Aorta (tissue), 5 donors: ENCODE measurements around the gene RMC1. TPM values are rescaled to one million over a fixed set of nuclear protein-coding genes. Genes with fewer than 3 reads are reported as not detected.
"Not testable (repeated sequence)": the region's sequence is repeated elsewhere in the genome, so short reads cannot be mapped to it uniquely, and the experiment has no call there.

Source experiments
- ATAC-seq: fragments of 200-7000 bp; cut with Tn5 transposase; one replicate; pipeline ENCODE4 v1.9.1; 2022; ENCODE audit warnings: moderate library complexity; ENCODE audit not compliant: low FRiP score
- DNase-seq, 2 donors: peaks; one replicate each; pipeline ENCODE4 v3.0.0-alpha.2; 2020
- H3K27ac ChIP-seq, 2 donors: one replicate each; pipeline ENCODE4 v1.5.1; 2013; ENCODE audit warnings: low read length in 2 of 2, mild to moderate bottlenecking in 2 of 2, moderate library complexity in 2 of 2, control low read depth in 1 of 2, inconsistent platforms in 1 of 2, low read depth in 1 of 2
- H3K27me3 ChIP-seq, 2 donors: one replicate each; pipeline ENCODE4 v1.6.1; 2013; ENCODE audit warnings: control low read depth in 1 of 2, low read length in 1 of 2, mild to moderate bottlenecking in 1 of 2, moderate library complexity in 1 of 2; ENCODE audit not compliant: insufficient read depth in 2 of 2, control insufficient read depth in 1 of 2
- H3K36me3 ChIP-seq, 2 donors: one replicate each; pipeline ENCODE4 v1.6.1; 2013; ENCODE audit warnings: control low read depth in 1 of 2, low read length in 1 of 2, mild to moderate bottlenecking in 1 of 2; ENCODE audit not compliant: insufficient read depth in 2 of 2, control insufficient read depth in 1 of 2
- H3K4me1 ChIP-seq, 2 donors: one replicate each; pipeline ENCODE4 v1.6.1; 2013; ENCODE audit warnings: low read length in 2 of 2, control low read depth in 1 of 2, mild to moderate bottlenecking in 1 of 2, moderate library complexity in 1 of 2; ENCODE audit not compliant: insufficient read depth in 2 of 2, control insufficient read depth in 1 of 2
- H3K4me3 ChIP-seq, 2 donors: one replicate each; pipeline ENCODE4 v1.5.1; 2013; ENCODE audit warnings: low read length in 2 of 2, control low read depth in 1 of 2, mild to moderate bottlenecking in 1 of 2
- H3K9me3 ChIP-seq: one replicate; pipeline ENCODE4 v1.6.1; 2013; ENCODE audit warnings: mild to moderate bottlenecking, low read length; ENCODE audit not compliant: control insufficient read depth
- WGBS, 2 donors: extraction: QIAGEN DNeasy Blood & Tissue Kit; methylation state at CpG; one replicate each; pipeline ENCODE4 v1.1.7; 2013; 5-methylcytosine and 5-hydroxymethylcytosine counted together
- intact Hi-C, 2 donors: fragments of 100-400 bp; cut with DNase I; formaldehyde crosslinking; loops; one replicate each; pipeline versions ENCODE4 v1.14.2 to v1.15.0; 2022
- polyA plus RNA-seq, 2 donors: library from polyadenylated mRNA; stranded (reverse); fragments of 200-250 nt; gene quantifications; one replicate each; pipeline ENCODE4 v1.2.3, GENCODE V29; 2013
- total RNA-seq, 2 donors: library from RNA; stranded (reverse); fragmentation: NEBNext Ultra II Directional; extraction: Animal tissue kit (Norgen Biotek cat#: 25700); gene quantifications; one replicate each; pipeline ENCODE4 v1.2.1, GENCODE V29; 2021
- donor health status: healthy with polysubstance abuse.
- donor health status: Bipolar disorder and iron deficiency.
- donor health status: DM: no; HTN: no; CAD: no.
- donor health status: DM: no; HTN: no; CAD: no.
- donor health status: DM: yes; HTN: yes; CAD: no.

RMC1 gene
- total and polyA plus RNA-seq, 4 donors = 20.2 to 42.1 (median 28.2) TPM

- ATAC-seq = no peak
- H3K4me1 ChIP-seq = no peaks in the 10 kb centered on the region
- H3K27ac ChIP-seq = no peak overlapping the region
- H3K9me3 ChIP-seq = no peaks in the 10 kb centered on the region
- intact Hi-C loops = no loop called here
- DNase-seq = no peak
- H3K4me3 ChIP-seq = no peak overlapping the region
- H3K36me3 ChIP-seq = peaks cover 3 to 10% of the 10 kb centered on the region in 2 donors
- 93 to 96% methylated on average over 7 of the region's 7 CpGs for WGBS, 2 donors
- H3K27me3 ChIP-seq = no peaks in the 10 kb centered on the region
Observed at GRCh38 chr18:23575309-23575651, 72.0 kb downstream of the RMC1 start.

- H3K9me3 ChIP-seq, H3K27ac ChIP-seq, DNase-seq, ATAC-seq, H3K27me3 ChIP-seq, H3K4me3 ChIP-seq, intact Hi-C loops, H3K4me1 ChIP-seq, H3K36me3 ChIP-seq: not testable (repeated sequence)
- WGBS, 2 donors = 96% methylated on average over 14 to 24 of the region's 24 CpGs
Observed at GRCh38 chr18:23577521-23577920, 74.2 kb downstream of the RMC1 start.

- intact Hi-C loops = no loop called here
- ATAC-seq = no peak
- peaks cover 0 to 3% of the 10 kb centered on the region in 2 donors for H3K4me1 ChIP-seq
Observed at GRCh38 chr18:23578067-23578701, 74.9 kb downstream of the RMC1 start.

GRCh38 chr18:23578891-23579653, 75.8 kb downstream of the RMC1 start:
- ATAC-seq = no peak
- no peaks in the 10 kb centered on the region for H3K27me3 ChIP-seq
- H3K9me3 ChIP-seq = no peaks in the 10 kb centered on the region
- WGBS, 2 donors = 80 to 83% methylated on average over 8 of the region's 8 CpGs
- H3K27ac ChIP-seq = no peak overlapping the region
- no peak overlapping the region for H3K4me3 ChIP-seq
- no peak for DNase-seq
- intact Hi-C loops = no loop called here
- H3K36me3 ChIP-seq = peaks cover 0 to 3% of the 10 kb centered on the region in 2 donors
- peaks cover 0 to 3% of the 10 kb centered on the region in 2 donors for H3K4me1 ChIP-seq

More at GRCh38 chr18:23578067-23578701, 74.9 kb downstream of the RMC1 start:
- peaks cover 0 to 3% of the 10 kb centered on the region in 2 donors for H3K36me3 ChIP-seq
- DNase-seq = no peak
- WGBS, 2 donors = 91 to 99% methylated on average over 6 of the region's 6 CpGs
- H3K27ac ChIP-seq = no peak overlapping the region
- H3K9me3 ChIP-seq = no peaks in the 10 kb centered on the region
- H3K27me3 ChIP-seq = no peaks in the 10 kb centered on the region
- no peak overlapping the region for H3K4me3 ChIP-seq

- H3K27me3 ChIP-seq = no peaks in the 10 kb centered on the region
- peaks cover 0 to 3% of the 10 kb centered on the region in 2 donors for H3K36me3 ChIP-seq
- no peak for ATAC-seq
- no peaks in the 10 kb centered on the region for H3K9me3 ChIP-seq
- no peak overlapping the region for H3K27ac ChIP-seq
- H3K4me1 ChIP-seq = peaks cover 3 to 6% of the 10 kb centered on the region in 2 donors
- H3K4me3 ChIP-seq = no peak overlapping the region
- intact Hi-C loops = no loop called here
- DNase-seq = no peak
- 87 to 92% methylated on average over 6 of the region's 6 CpGs for WGBS, 2 donors
Observed at GRCh38 chr18:23580677-23581367, 77.5 kb downstream of the RMC1 start.

Other genes with a start within 250 kb of the RMC1 start
- gene RIOK3, start 50.2 kb upstream of the RMC1 start, total RNA-seq = 10 to 100 TPM; 55.3 to 63.4 TPM
- gene RIOK3, start 50.2 kb upstream of the RMC1 start, polyA plus RNA-seq = 10 to 100 TPM; 43.0 to 66.5 TPM
- gene NPC1, start 83.0 kb downstream of the RMC1 start, total RNA-seq = 10 to 100 TPM; 57.6 to 81.0 TPM
- 10 to 100 TPM; 16.2 to 29.8 TPM for gene NPC1, start 83.0 kb downstream of the RMC1 start, polyA plus RNA-seq
- 10 to 100 TPM; 10.2 to 28.6 TPM for gene ANKRD29, start 159.4 kb downstream of the RMC1 start, total RNA-seq
- 10 to 100 TPM in 1 of 2 donors, 1 to 10 TPM in 1; 5.5 to 11.6 TPM for gene ANKRD29, start 159.4 kb downstream of the RMC1 start, polyA plus RNA-seq
- gene LAMA3, start 185.9 kb downstream of the RMC1 start, total RNA-seq = 10 to 100 TPM; 14.2 to 29.0 TPM
- 10 to 100 TPM in 1 of 2 donors, 1 to 10 TPM in 1; 3.4 to 21.0 TPM for gene LAMA3, start 185.9 kb downstream of the RMC1 start, polyA plus RNA-seq